ENCODE data around the gene C12orf76. TPM values are rescaled to one million over a fixed set of nuclear protein-coding genes. Genes with fewer than 3 reads are reported as not detected.
"Not testable (repeated sequence)": the region's sequence is repeated elsewhere in the genome, so short reads cannot be mapped to it uniquely, and the experiment has no call there.

C12orf76 gene
- total RNA-seq, 1 experiment from 2014 or later, result 9.7 TPM

DNA sequence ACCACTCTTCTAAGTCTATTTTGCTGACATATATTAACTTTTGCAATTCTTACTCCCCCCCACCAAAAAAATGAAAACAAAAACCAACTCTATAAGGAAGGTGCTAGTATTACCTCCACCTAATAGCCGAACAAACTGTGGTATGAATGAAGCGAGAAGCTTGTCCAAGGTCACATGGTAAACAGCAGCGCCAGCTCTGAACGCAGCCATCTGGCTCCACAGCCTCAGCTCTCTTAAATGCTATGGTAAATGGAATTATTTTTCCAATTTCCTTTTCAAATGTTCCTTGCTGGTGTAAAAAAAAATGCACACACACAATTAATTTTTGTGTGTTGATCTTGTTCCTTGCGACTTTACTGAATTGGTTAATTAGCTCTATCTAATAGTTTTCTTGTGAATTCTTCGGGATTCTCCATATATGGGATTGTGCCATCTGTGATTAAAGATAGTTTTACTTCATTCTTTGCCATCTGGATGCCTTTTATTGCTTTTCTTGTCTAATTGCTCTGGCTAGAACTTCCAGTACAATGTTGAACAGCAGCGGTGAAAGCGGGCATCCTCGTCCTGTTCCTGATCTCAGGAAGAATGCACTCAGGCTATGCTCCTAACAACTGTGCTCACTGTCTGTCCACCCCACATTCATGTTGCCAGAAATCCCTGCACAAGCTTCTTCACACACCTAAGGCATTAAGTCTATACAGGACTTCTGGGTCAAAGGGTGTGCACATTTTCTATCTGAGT, 10.7 kb upstream of the C12orf76 start:
- Histone ChIP-seq H2BK20ac (ENCODE audit: low read depth, low read length, poor library complexity, severe bottlenecking) (no peak overlapping the region), H3K79me2 (ENCODE audit: insufficient read depth, low read length) (no peaks in the 10 kb centered on the region), H3K27me3 (ENCODE audit: insufficient read depth, low read length) (no peaks in the 10 kb centered on the region), H3K4ac (ENCODE audit: low read depth, low read length) (no peak overlapping the region), H3K27ac (ENCODE audit: insufficient read length, low read depth, low read length) (no peak overlapping the region), H3T11ph (ENCODE audit: low read length) (no peak overlapping the region), H2BK5ac (ENCODE audit: insufficient read length, low read length) (no peak overlapping the region), H2BK12ac (ENCODE audit: insufficient read length, low read depth, low read length) (no peak overlapping the region), H3K23ac (ENCODE audit: insufficient read length, low read depth, low read length) (no peak overlapping the region), H3K56ac (ENCODE audit: insufficient read length, low read depth, low read length) (no peak overlapping the region), H3K18ac (ENCODE audit: insufficient read length, low read depth, low read length) (no peak overlapping the region), H2AFZ (ENCODE audit: low read length) (no peak overlapping the region), H3K9me3 (ENCODE audit: control insufficient read depth, low read depth, low read length) (no peaks in the 10 kb centered on the region), H2BK120ac (ENCODE audit: low read depth, low read length, poor library complexity, severe bottlenecking) (no peak overlapping the region), H3K79me1 (ENCODE audit: insufficient read depth, low read depth, low read length, poor library complexity, severe bottlenecking) (no peaks in the 10 kb centered on the region), H2AK5ac (ENCODE audit: insufficient read length, low read length) (no peak overlapping the region), H3K14ac (ENCODE audit: insufficient read depth, low read length) (no peak overlapping the region), H4K5ac (ENCODE audit: insufficient read length, low read depth, low read length) (no peak overlapping the region), H3K4me2 (ENCODE audit: insufficient read depth, insufficient read length, low read length) (no peak overlapping the region), H2BK15ac (ENCODE audit: low read depth, low read length) (no peak overlapping the region), H4K91ac (ENCODE audit: insufficient read length, low read depth, low read length) (no peak overlapping the region), H4K8ac (replicated peaks; ENCODE audit: insufficient read length, low read depth, low read length) (no peak overlapping the region), H3K9ac (ENCODE audit: extremely low read depth, insufficient read length, low read length) (no peak overlapping the region), H3K23me2 (ENCODE audit: insufficient read length, low read depth, low read length, poor library complexity, severe bottlenecking) (no peaks in the 10 kb centered on the region), H3K4me1 (ENCODE audit: insufficient read depth, low read length) (no peaks in the 10 kb centered on the region; the same call in 1 of the 2 replicates), H4K20me1 (ENCODE audit: control insufficient read depth, insufficient read depth, insufficient read length) (no peaks in the 10 kb centered on the region)
- no peak for DNase-seq
- H3K4me1 Mint-ChIP-seq, result peaks cover 4 to 8% of the 10 kb centered on the region in 2 experiments
- WGBS (ENCODE audit: extremely low coverage, insufficient read length, low lambda C conversion rate), result no CpG with 5 or more reads among the region's 9 CpGs
- H3K27me3 Mint-ChIP-seq (ENCODE audit: low read depth), result no peaks in the 10 kb centered on the region; the same call in 1 of the 2 replicates
- no peaks in the 10 kb centered on the region for H3K9me3 Mint-ChIP-seq
- TF ChIP-seq, protein P1, sequence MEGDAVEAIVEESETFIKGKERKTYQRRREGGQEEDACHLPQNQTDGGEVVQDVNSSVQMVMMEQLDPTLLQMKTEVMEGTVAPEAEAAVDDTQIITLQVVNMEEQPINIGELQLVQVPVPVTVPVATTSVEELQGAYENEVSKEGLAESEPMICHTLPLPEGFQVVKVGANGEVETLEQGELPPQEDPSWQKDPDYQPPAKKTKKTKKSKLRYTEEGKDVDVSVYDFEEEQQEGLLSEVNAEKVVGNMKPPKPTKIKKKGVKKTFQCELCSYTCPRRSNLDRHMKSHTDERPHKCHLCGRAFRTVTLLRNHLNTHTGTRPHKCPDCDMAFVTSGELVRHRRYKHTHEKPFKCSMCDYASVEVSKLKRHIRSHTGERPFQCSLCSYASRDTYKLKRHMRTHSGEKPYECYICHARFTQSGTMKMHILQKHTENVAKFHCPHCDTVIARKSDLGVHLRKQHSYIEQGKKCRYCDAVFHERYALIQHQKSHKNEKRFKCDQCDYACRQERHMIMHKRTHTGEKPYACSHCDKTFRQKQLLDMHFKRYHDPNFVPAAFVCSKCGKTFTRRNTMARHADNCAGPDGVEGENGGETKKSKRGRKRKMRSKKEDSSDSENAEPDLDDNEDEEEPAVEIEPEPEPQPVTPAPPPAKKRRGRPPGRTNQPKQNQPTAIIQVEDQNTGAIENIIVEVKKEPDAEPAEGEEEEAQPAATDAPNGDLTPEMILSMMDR (conservative IDR thresholded peaks at IDR 0.05), result no peak
- H3K4me3 Mint-ChIP-seq, result no peak overlapping the region
- H3K27ac Mint-ChIP-seq, result no peak overlapping the region
- H3K36me3 Mint-ChIP-seq (ENCODE audit: insufficient read depth in 1 of 3, low read depth in 3 of 3), result no peaks in the 10 kb centered on the region; a peak in 1 of 7 replicates

DNA sequence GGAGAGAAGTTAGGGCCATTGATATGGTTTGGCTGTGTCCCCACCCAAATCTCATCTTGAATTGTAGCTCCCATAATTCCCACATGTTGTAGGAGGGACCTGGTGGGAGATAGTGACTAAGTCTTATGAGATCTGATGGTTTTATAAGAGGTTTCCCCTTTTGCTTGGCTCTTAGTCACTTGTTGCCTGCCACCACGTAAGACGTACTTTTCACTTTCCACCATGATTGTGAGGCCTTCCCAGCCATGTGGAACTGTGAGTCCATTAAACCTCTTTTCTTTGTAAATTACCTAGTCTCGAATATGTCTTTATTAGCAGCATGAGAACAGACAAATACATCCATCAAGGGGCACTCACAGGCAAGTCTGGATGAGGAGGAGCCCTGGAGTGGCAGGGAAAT, 8.3 kb upstream of the C12orf76 start:
- H4K91ac ChIP-seq (ENCODE audit: insufficient read length, low read depth, low read length); H3K27me3 ChIP-seq (ENCODE audit: insufficient read depth, low read length); H2AFZ ChIP-seq (ENCODE audit: low read length); H3K18ac ChIP-seq (ENCODE audit: insufficient read length, low read depth, low read length); H3K27ac Mint-ChIP-seq; H3K9ac ChIP-seq (ENCODE audit: extremely low read depth, insufficient read length, low read length); H3K56ac ChIP-seq (ENCODE audit: insufficient read length, low read depth, low read length); H3K79me1 ChIP-seq (ENCODE audit: insufficient read depth, low read depth, low read length, poor library complexity, severe bottlenecking); H2BK12ac ChIP-seq (ENCODE audit: insufficient read length, low read depth, low read length); H3K27me3 Mint-ChIP-seq (ENCODE audit: low read depth); H3K23ac ChIP-seq (ENCODE audit: insufficient read length, low read depth, low read length); H2BK15ac ChIP-seq (ENCODE audit: low read depth, low read length); H3K4me3 Mint-ChIP-seq; H3K4me1 Mint-ChIP-seq; H3T11ph ChIP-seq (ENCODE audit: low read length); H4K8ac ChIP-seq (replicated peaks; ENCODE audit: insufficient read length, low read depth, low read length); H3K23me2 ChIP-seq (ENCODE audit: insufficient read length, low read depth, low read length, poor library complexity, severe bottlenecking); H3K9me3 Mint-ChIP-seq; H4K20me1 ChIP-seq (ENCODE audit: control insufficient read depth, insufficient read depth, insufficient read length); H3K9me3 ChIP-seq (ENCODE audit: control insufficient read depth, low read depth, low read length); H2BK5ac ChIP-seq (ENCODE audit: insufficient read length, low read length); H3K4me2 ChIP-seq (ENCODE audit: insufficient read depth, insufficient read length, low read length); H3K27ac ChIP-seq (ENCODE audit: insufficient read length, low read depth, low read length); H3K14ac ChIP-seq (ENCODE audit: insufficient read depth, low read length); DNase-seq; H2AK5ac ChIP-seq (ENCODE audit: insufficient read length, low read length); H4K5ac ChIP-seq (ENCODE audit: insufficient read length, low read depth, low read length); H2BK20ac ChIP-seq (ENCODE audit: low read depth, low read length, poor library complexity, severe bottlenecking); H3K79me2 ChIP-seq (ENCODE audit: insufficient read depth, low read length); H2BK120ac ChIP-seq (ENCODE audit: low read depth, low read length, poor library complexity, severe bottlenecking); H3K4me1 ChIP-seq (ENCODE audit: insufficient read depth, low read length); H3K4ac ChIP-seq (ENCODE audit: low read depth, low read length); H3K36me3 Mint-ChIP-seq (ENCODE audit: insufficient read depth in 1 of 3, low read depth in 3 of 3): not testable (repeated sequence)
- no CpG with 5 or more reads among the region's 3 CpGs for WGBS (ENCODE audit: extremely low coverage, insufficient read length, low lambda C conversion rate)

Measured in H9 (cell line).